T47D (cell line): Measurements from ENCODE around the gene ANXA8L1.
A peak's percentile ranks its signal among the peaks of the same experiment; 100 is the strongest.
"Not testable (repeated sequence)": the region's sequence is repeated elsewhere in the genome, so short reads cannot be mapped to it uniquely, and the experiment has no call there.

Experiments used
- DNase-seq, 2 experiments: peaks; one replicate each; pipeline versions ENCODE4 v3.0.0 to v3.0.0-alpha.2; 2011 to 2012; ENCODE audit warnings: low read depth in 1 of 2, low spot score in 1 of 2
- in situ Hi-C: cut with HindIII; loops from 2 replicates; pipeline ENCODE4 v1.10.0; 2016; ENCODE audit warnings: low sequenced_read_pairs, low pct_unique_long_range_greater_than_20kb

The ANXA8L1 gene

DNA sequence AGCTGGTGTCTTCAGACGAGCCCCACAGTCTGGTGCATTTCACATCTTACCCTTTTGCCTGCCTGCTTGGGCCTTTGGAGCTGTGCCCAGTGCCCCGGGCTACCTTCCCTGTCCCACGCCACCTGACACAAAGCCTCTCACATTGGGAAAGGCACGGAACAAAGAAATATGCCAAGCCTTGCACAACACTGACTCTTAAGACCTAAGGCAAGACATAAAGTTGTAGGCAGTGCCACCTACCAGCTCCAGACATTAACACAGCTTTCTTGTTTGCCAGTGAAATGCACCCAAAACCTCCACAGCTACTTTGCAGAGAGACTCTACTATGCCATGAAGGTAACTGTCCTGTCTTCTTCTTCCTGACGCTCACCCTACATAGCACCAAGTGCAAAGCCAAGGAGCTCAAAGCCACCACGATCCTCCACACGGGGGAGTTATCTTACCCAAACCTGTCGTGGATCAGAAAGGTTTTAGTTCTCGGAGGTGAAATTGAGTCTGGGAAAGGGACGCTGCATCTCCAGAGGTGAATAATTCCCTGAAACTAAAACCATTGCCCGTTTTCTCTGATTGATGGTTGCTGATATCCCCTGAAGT is 11.8 kb downstream of the ANXA8L1 start:
- not testable (repeated sequence) for DNase-seq

GRCh38 chr10:46391422-46391821 is 15.8 kb downstream of the ANXA8L1 start:
- in situ Hi-C loops, DNase-seq: not testable (repeated sequence)

More for the DNA sequence above, 11.8 kb downstream of the ANXA8L1 start:
- in situ Hi-C loops: not testable (repeated sequence)

DNA sequence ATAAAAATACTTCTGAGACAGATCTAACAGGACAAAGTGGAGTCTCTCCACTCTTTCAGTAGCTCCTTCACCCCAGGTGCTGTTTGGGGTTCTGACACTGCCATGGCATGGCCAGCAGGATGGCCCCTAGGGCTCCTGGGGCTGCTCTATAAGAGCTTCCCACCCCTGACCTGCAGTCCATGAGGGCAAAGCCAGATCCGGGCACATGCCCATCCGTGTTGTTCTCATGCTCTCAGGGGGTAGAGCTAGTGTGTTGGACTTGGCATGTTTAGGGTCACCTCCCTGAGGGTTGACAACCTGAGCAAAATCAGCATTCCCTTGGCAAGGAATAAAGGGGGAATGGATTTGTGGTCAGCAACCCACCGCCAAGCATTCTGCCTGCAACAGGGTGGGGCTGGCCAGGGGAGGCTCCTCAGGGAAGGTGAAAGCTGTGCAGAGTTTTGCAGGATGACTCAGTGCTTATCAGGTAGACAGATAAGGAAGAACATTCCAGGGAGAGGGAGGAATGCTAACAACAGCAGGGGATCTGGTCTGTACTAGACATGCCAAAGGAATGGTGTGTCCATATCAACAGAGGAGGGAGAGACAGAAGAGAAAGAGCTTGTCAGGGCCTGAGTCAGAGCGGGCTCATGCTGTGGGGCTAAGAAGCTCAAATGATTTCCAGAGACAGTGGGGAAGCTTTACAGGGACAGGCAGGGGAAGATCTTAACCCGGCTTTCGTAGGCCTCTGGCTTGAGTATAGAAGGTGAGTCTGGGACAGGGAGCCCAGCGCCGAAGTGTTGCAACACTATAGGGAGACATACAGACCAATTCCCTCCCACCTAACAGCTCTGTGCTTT is 21.1 kb downstream of the ANXA8L1 start:
- DNase-seq, in situ Hi-C loops: not testable (repeated sequence)

DNA sequence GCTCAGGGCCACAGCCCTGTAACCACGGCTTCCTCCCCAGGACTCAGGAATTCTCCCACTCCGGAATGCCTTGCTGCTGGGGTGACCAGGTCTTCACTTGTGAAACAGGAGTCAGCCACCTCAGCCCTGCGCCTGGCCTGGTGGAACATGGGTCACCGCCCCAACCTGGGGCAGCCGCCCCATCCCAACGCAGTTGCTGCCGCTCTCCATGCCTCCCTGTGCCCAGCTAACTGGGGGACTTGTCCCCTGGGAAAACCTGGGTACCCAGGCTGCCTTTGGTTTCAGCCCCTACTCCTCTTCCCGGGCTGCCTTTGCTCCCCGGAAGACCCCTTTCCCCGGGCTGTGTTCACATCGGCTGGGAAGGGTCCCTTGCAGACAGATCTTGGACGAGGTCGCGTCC is 22.2 kb downstream of the ANXA8L1 start:
- DNase-seq, in situ Hi-C loops: not testable (repeated sequence)

- DNase-seq: peak in 1 of 2 experiments; percentile 26
- in situ Hi-C loops: not testable (repeated sequence)
Observed at GRCh38 chr10:46398212-46398886, 22.8 kb downstream of the ANXA8L1 start.

DNA sequence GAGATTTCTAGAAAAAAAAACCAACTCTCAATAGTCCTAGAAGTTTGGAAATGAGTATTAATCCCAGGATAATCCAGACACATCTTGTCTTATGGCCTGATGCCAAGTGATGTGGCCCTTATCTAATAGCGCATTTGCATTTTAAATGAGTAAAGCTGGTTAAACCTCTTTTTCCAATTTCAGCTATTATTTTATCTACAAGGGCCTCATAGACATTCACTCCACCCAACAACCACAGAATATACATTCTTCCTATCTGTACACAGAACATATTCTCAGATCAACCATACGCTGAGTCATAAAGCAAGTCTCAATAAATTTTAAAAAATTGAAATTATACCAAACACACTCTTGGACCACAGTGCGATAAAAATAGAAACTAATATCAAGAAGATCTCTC is 34.0 kb downstream of the ANXA8L1 start:
- in situ Hi-C loops, DNase-seq: not testable (repeated sequence)

GRCh38 chr10:46411123-46411522 is 35.5 kb downstream of the ANXA8L1 start:
- DNase-seq, in situ Hi-C loops: not testable (repeated sequence)

DNA sequence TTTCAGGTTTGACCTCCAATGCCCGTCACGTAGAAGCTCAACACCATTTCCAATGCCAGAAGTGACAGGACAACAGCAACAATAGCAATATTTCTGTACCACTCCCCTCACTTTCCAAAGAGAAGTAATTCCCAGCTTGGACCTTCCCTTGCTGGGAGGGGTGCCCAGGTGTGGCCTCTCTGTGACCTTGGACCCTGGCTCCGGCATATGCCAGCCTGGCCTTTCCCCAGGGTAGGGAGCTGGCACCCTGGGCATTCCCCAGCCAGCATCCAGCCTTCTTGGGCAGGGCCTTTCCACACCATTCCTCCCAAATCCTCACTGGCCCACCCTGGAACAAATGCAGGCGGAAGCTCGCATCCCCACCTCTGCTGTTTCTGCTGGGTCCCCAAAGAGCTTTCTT is 37.1 kb downstream of the ANXA8L1 start:
- in situ Hi-C loops, DNase-seq: not testable (repeated sequence)

- in situ Hi-C loops, DNase-seq: not testable (repeated sequence)
Observed at GRCh38 chr10:46415291-46415690, 39.7 kb downstream of the ANXA8L1 start.

DNA sequence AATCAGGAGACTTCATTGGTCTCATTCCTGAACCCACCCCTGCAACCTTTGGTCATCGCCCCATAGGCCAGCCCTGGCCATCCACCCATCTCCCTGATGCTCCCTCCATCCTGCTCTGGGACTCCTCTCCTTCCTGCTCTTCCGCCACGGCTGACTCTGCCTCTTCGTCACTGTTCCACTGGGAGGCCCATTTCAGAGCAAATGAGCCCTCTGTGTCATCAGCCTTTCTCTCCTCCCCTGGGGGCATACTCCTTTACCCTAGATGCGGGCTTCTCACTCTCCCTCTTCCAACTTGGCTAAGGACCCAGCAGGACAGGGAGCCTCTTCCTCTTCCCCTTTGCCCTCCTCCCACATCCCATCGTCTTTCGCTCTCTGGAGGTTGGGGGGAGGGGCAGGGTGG is 42.7 kb downstream of the ANXA8L1 start:
- in situ Hi-C loops, DNase-seq: not testable (repeated sequence)

DNA sequence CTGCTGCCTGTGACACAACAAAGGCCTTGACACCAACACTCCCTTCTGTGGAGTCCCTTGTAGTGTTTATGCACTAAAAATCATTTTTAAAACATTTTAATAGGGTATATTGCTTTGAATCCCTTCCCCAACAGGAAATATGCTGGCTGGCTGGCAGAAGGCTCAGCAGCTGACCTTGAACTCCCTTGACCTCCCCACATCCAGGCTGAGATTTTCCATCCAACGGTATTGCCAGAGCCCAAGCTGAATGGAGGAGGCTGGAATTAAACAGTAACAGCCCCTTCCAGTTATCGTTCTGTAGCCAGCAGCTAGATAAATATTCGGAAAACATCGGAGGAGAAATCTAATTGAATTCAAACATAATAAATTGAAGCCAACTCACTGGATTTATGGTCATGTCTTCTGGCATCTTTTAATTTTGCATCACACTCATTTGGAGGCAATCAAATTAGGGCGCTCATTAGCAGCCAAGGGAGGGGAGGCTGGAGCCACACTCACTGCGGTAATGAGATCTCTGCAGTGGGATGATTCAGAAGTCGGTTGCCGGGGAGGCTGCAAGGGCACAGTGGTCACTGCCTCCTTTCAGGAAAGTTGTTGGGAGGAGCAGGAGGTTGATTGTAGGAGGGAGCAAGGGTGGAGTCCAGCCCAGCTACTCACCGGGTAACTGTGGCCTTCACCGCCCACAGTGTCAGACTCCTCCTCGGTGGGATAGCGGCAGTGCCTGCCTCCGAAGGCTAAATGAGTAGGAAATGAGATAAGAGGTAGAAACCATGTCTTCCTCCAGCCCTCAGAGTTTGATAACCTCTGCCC is 44.2 kb downstream of the ANXA8L1 start:
- DNase-seq, in situ Hi-C loops: not testable (repeated sequence)

GRCh38 chr10:46423550-46423949 is 48.0 kb downstream of the ANXA8L1 start:
- in situ Hi-C loops, DNase-seq: not testable (repeated sequence)

- in situ Hi-C loops, DNase-seq: not testable (repeated sequence)
Observed at GRCh38 chr10:46440942-46441341, 65.4 kb downstream of the ANXA8L1 start.
